Renal cortex interstitium (tissue), 11 donors: ENCODE data around the gene GPATCH4. TPM values are rescaled to one million over a fixed set of nuclear protein-coding genes. Genes with fewer than 3 reads are reported as not detected.
"Not testable (repeated sequence)": the region's sequence is repeated elsewhere in the genome, so short reads cannot be mapped to it uniquely, and the experiment has no call there.

ENCODE experiments used
- DNase-seq, 11 donors: peaks; one replicate each; pipeline ENCODE4 v3.0.0-alpha.2; 2013; ENCODE audit warnings: low read depth in 9 of 11, low spot score in 4 of 11; ENCODE audit errors: extremely low read depth in 1 of 11
- polyA plus RNA-seq, 3 donors: library from polyadenylated mRNA; unstranded; fragments of 120-200 nt; gene quantifications; one replicate each; pipeline ENCODE4 v1.2.1, GENCODE V29; 2013; ENCODE audit not compliant: insufficient read length in 3 of 3

GPATCH4 gene
- polyA plus RNA-seq, 3 donors: 32.9 to 36.2 (median 35.4) TPM

- no peak for DNase-seq
Observed at GRCh38 chr1:156638189-156638985, 37.1 kb upstream of the GPATCH4 start.

DNA sequence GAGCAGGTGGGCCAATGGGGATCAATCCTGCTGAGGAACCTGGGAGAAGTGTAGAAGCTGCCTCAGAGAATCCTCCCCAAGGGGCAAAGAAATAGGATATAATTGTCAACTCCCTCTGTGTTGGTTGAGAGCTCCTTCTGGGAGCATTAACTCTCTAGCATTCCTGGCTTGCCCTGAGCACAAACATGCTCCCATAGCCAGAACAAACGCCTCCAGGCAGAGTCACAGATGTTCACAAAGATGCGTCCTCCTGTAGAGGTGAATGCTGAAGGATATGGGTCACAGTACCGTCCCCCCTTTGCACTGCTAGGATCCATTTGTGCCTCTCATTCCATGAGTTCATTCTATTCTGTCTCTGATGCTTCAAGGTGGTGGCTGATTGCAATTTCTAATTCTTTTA lies 31.1 kb upstream of the GPATCH4 start:
- DNase-seq: no peak

DNA sequence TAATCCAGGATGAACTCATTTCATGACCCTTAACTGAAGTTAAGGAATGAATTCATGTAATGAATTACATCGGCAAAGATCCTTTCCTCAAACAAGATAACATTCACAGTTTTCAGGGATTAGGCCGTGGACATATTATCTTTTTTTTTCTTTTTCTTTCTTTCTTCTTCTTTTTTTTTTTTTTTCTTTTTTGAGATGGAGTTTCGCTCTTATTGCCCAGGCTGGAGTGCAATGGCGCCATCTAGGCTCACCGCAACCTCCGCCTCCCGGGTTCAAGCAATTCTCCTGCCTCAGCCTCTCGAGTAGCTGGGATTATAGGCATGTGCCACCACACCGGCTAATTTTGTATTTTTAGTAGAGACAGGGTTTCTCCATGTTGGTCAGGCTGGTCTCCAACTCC lies 29.9 kb upstream of the GPATCH4 start:
- not testable (repeated sequence) for DNase-seq

GRCh38 chr1:156629823-156630449 lies 28.7 kb upstream of the GPATCH4 start:
- DNase-seq: no peak

DNA sequence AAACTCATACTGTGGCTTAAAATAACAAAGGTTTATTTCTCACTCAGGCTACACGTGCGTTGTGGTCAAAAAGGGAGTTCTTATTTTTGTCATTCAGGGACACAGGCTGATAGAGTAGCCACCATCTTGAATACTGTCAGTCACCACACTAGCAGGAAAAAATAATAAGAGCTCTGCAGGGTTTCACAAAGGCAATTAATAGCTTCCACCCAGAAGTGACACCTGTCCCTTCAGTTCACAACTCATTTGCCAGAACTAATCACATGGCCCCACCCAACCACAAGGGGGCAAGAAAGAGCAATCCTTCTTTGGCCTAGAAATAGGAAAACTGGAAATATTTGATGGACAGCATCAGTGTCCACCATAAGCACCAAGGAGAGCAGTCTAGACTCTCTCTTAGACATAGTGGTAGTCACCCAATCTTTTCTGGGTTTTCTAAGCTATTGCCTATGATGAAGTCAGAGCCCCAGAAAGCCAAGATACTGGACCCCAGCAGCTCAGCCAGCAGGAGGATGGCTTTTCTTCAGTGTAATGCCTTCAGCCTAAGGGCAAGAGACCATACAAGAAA lies 26.1 kb upstream of the GPATCH4 start:
- DNase-seq: no peak

- no peak for DNase-seq
Observed at GRCh38 chr1:156626079-156626438, 24.8 kb upstream of the GPATCH4 start.

DNA sequence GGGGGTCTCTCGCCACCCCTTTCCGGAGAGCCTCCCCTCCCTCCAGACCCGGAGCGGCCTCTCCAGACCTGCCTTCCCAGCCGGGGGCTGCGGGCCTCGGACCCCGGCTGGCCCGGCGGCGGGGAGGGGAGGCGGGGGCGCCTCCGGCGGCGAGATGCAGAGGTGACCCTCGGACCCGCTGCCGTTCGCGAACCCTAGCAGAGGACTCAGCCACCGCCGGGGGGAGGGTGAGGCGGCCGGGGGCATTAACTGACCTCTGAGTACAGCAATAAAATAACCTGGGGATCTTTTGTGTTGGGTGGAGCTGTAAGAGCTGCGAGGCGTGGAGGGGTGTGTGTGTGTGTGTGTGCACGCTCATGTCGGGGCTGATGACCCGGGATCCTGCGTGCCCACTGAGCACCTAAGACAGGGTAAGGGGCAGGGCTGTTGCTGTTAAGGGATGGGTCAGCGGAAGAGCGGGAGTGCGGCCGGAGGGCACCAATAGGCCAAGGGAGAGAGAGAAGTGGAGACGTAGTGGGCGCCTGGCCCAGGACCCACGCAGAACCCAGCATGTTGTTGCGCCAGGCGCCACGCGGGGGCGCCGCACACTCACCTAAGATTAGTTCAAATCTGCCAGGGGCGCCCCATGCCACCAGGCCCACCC lies 24.3 kb upstream of the GPATCH4 start:
- no peak for DNase-seq

- DNase-seq: no peak
Observed at GRCh38 chr1:156624814-156625435, 23.6 kb upstream of the GPATCH4 start.

- DNase-seq: no peak
Observed at GRCh38 chr1:156623946-156624813, 22.9 kb upstream of the GPATCH4 start.

DNA sequence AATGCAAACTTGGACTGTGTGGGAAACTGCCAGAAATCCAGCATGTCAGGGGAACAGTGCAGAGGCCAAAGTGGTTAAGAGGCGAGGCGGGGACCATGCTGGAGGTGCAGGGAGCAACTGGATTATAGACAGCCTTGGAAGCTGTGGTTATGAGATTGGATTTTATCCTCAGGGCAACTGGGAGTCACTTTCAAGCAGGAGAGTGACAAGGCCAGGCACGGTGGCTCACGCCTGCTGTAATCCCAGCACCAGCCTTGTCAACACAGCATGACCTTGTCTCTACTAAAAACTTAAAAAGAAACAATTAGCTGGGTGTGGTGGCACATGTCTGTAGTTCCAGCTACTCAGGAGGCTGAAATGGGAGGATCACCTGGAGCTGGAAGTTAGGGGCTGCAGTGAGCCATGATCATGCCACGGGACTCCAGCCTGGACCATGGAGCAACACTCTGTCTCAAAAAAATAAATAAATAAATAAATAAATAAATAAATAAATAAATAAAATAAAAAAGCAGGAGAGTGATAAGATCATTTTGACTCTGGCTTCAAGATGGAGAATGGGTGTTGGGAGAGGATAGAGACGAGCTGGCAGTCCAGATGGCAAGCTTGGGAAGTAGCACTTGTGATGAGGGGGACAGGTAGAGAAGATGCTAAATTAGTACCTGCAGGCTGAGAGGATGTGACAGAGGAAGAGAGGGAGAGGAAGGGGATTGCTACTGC lies 21.5 kb upstream of the GPATCH4 start:
- no peak for DNase-seq

DNA sequence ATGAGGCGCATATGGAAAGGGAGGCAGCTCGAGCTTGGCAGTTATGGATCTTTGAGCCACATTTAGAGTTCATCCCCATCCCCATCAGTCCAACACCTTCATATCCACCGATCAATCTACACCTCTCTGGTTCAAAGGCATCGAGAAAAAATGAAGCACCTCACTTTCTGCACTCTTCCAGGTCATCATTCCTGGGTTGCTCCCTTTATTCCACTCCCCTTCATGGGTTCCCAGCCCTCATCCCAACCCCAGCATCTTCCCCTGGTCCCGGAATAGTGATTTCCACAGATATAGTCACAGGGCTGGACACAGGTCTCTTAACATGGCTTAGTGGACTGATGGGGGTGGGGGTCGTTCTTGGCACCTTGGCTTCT lies 18.3 kb upstream of the GPATCH4 start:
- DNase-seq: no peak

DNA sequence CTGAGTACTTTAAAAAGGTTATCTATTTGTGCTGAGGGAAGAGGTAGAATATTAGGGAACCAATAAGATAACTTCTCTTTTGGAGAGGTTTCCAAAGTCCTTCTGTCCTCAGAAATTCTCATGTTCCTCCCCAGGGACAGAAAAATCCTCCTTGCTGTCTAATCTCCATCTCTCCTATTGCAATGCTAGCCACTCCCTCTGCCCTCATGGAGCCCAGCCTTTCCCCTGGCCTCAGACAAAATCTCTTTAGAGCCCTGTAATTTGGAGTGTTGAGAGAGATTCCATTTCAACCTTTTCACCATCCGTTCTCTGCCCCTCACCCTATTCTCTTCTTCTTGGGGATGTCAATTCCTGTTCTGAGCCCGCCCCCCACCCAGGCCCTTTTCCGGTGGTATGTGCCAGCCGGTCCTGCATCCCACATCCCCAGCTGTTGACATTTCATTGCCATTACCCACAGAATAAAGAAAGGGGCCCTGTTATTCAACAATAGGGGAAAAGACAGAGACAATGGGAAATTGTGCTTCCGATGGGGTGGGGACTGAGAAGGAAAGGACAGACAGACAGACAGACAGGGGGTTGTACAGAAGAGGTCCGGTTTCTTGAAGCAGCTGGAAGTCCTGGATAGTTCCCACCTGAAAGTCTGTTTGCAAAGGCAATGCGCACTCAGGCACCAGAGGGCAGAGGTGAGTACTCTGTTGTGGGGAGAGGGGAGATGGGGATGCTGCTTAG lies 17.7 kb upstream of the GPATCH4 start, which contains the start of gene HAPLN2:
TSS of gene HAPLN2 (plus strand) at position 563 of the 729 bp plus-strand sequence. CDS start 4,076 bp downstream, outside the sequence.
- no peak for DNase-seq

DNA sequence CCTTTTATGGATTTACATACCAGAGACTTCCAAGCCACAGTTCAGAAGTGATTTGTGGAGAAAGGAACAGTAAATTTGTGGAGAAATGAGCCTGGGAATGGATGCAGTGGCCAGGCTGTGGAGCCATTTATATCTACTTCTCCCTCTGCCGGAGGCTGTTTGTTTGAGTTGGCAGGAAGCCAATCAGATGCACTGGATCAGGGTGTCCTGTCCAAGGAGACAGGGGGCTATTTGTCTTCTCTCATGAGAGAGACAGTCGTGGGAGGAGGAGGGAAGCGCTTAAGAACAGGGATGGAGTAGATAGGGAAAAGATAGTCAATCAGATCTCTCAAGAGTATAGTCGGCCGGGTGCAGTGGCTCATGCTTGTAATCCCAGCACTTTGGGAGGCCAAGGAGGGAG lies 15.2 kb upstream of the GPATCH4 start:
- DNase-seq: peak in 10 of 11 donors; percentile 76 to 90 (median 85)

DNA sequence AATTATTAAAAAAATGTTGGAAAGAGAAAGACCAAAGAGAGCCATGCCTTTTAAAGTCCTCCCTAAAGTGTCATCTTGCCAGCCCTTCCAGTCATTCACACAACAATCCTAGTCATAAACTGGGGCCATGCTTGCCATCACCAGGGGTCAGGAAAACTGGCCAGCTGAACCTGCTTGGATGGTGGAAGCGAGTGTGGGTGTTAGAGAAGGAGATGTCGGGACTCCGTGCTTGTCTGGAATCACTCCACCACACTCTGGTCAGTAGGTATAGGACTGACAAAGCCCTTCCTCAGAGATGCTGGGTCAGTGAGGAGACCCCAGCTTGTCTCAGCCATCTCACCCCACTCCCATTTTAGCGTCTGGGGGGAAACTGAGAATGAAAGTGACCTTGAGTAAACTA lies 14.7 kb upstream of the GPATCH4 start:
- DNase-seq: no peak

DNA sequence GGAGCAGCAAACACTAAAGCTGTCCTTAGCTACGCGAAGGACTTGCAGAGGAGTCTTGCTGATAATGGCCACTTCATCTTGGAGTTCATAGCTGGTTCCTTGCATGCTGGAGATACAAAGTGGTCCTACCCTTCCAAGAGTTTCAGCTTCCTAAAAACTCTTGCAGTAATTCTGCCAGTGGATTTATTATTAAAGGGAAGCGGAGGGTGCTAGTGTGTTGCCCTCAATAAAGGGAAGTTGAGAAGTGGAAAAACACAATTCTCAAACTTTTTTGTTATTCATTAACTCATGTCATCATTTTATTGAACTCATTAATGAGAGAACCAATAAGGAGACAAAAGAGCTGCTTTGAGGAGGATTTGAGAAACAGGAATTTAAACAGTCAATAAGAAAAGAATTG lies 11.4 kb upstream of the GPATCH4 start:
- DNase-seq: no peak

- DNase-seq: not testable (repeated sequence)
Observed at GRCh38 chr1:156610072-156610471, 8.8 kb upstream of the GPATCH4 start.

GRCh38 chr1:156608981-156609380 lies 7.7 kb upstream of the GPATCH4 start:
- DNase-seq: no peak
